ENCODE measurements around the gene SDK1. TPM values are rescaled to one million over a fixed set of nuclear protein-coding genes. Genes with fewer than 3 reads are reported as not detected.

SDK1 gene
- total RNA-seq, 1 donor from 2014 or later = 2.5 TPM

GRCh38 chr7:3280946-3281656 lies 20.0 kb upstream of the SDK1 start:
- ATAC-seq (no peak), DNase-seq (no peak)
- intact Hi-C loops (cut with micrococcal nuclease) = no loop called here

- intact Hi-C loops (cut with micrococcal nuclease) = no loop called here
- peak; percentile 40 for DNase-seq
- ATAC-seq = peak; percentile 79
These were observed 18.6 kb upstream of the SDK1 start for GRCh38 chr7:3282457-3282856.

DNA sequence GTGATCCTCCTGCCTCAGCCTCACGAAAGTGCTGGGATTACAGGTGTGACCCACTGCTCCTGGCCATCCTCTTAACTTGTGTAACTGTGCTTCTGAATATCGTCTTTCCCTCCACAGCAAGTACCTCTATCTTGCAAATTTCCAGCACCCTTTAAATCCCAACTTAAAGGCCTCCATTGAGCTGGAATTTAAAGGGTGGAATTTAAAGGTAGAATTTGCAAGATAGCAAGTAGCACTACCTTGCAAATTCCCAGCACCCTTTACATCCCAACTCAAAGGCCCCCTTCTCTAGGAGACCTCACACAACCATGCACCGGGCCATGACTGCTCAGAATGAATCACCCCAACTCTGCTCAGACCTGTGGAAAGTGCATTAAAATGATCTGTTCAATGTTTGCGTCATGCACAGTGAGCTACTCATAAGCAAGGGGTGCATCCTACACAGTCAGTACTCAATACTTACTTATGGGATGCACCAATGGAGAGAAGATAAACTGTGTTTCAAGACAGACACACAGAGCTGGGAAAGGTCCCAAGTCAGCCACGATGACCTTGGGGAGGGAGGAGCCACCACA lies 17.8 kb upstream of the SDK1 start:
- intact Hi-C loops (cut with micrococcal nuclease) = no loop called here
- DNase-seq = no peak
- no peak for ATAC-seq

- ATAC-seq (no peak), DNase-seq (no peak)
- intact Hi-C loops (cut with micrococcal nuclease) = no loop called here
These were observed 15.4 kb upstream of the SDK1 start for GRCh38 chr7:3285652-3286051.

- DNase-seq = no peak
- ATAC-seq = no peak
- intact Hi-C loops (cut with micrococcal nuclease) = no loop called here
These were observed 11.1 kb upstream of the SDK1 start for GRCh38 chr7:3289996-3290395.

GRCh38 chr7:3292694-3293093 lies 8.4 kb upstream of the SDK1 start:
- intact Hi-C loops (cut with micrococcal nuclease) = no loop called here
- DNase-seq = no peak
- no peak for ATAC-seq

DNA sequence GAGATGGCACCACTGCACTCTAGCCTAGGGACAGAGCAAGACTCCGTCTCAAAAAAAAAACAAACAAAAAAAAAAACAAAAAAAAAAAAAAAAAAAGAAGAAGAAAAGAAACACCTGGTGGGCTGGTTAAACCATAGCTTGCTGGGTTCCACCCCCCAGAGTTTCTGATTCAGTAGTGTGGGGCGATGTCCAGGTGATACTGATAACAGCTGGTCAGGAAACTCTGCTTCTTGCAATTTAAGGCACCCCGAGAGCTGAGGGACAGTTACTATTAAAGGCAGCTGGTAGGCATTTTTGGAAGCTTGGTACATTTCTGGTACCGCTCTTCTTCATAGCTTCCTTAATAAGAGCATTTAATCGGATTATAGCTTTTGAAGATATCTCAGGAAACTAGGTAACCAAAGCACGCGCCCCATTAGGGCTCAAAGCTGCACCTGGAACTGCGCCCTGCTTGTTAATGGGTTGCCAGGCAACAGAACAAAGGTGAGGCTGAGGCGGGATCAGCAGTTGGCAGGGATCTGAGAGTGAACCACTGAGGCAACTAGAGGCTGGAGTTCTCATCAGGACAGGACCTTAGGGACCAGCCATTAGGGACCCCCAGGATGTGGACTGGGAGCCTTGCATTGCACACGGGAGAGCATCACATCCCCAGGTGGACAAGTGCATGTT lies 6.5 kb upstream of the SDK1 start:
- DNase-seq = no peak
- ATAC-seq = no peak
- intact Hi-C loops (cut with micrococcal nuclease) = no loop called here

- no peak for DNase-seq
- intact Hi-C loops (cut with micrococcal nuclease) = no loop called here
These were observed 3.8 kb upstream of the SDK1 start for GRCh38 chr7:3297105-3297819.

GRCh38 chr7:3300221-3300650 lies 816 bp upstream of the SDK1 start:
- DNase-seq (no peak), ATAC-seq (peak; percentile 1)
- intact Hi-C loops (cut with micrococcal nuclease) = no loop called here

More at GRCh38 chr7:3297105-3297819, 3.8 kb upstream of the SDK1 start:
- no peak for ATAC-seq

- no peak for DNase-seq
- intact Hi-C loops (cut with micrococcal nuclease) = no loop called here
- no peak for ATAC-seq
These were observed 338 bp downstream of the SDK1 start for GRCh38 chr7:3301449-3301731.

- peak; percentile 11 for ATAC-seq
- intact Hi-C loops (cut with micrococcal nuclease) = no loop called here
- no peak for DNase-seq
These were observed 973 bp downstream of the SDK1 start for GRCh38 chr7:3301831-3302618.

DNA sequence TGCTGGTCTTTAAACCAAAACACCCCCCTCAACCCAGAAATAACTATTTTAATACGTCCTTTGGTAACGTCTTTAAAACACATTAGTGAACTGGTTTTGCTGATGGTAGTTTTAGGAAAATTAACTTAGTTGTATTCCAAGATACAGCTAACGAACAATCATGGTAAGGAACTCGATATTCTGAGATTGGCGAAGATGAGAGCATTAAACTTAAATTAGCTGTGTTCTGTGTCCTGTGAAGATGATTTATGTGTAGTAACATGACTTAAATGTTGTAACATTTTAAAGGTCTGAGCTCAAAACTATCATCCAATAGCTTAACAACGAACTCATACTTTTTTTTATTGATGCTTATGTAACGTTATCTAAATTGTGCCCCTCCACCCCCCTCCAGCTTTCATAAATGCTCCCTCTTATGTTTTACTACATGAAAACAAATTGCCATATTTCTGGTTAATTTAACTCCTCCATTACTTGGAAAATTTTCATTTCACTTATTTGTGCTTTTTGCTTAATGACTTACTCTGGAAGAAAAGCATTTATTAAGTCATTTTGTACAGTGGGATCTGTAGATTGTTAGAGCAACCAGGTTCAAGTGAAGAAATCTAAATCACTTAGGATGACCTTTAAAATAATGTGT lies 1.7 kb downstream of the SDK1 start:
- no peak for ATAC-seq
- intact Hi-C loops (cut with micrococcal nuclease) = no loop called here
- no peak for DNase-seq

GRCh38 chr7:3304131-3304530 lies 3.1 kb downstream of the SDK1 start:
- intact Hi-C loops (cut with micrococcal nuclease) = no loop called here
- ATAC-seq (no peak), DNase-seq (no peak)

DNA sequence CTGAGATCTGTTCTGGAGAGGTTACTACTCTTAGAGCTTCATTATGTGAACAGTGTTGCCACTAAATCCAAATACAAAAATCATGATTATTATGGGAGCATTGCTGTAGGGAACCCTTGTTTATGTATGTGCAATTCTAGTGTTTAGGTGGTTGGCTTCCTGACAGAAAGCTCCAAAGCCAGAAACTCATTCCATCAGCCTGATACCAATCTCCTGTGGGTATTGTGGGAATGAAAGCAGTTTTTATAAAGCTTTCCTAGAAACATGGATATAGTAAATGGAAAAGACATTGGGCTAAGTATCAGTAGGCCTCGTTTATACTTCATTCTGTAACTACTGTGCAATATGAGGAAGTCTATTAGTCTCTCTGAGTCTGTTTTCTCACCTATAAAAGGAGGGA lies 6.4 kb downstream of the SDK1 start:
- ATAC-seq = no peak
- intact Hi-C loops (cut with micrococcal nuclease) = no loop called here
- no peak for DNase-seq

DNA sequence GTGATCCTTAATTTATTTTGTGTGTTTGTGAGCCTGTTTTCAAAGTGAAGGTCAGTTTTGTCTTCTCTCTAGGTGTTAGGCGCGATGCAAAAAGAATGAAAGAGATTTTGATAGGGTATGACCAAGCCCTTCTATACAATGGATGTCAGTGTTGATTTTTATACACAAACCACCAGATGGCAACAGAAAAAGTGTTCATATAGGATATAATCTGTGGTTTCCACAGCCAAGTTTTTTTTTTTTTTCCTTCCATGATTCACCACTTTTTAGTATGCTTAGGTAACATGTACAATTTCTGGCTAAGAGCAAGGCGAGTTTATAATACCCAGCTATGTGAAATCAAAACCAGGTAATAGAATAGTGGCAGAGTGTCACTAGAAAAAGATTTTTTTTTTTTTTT lies 8.1 kb downstream of the SDK1 start:
- DNase-seq = no peak
- intact Hi-C loops (cut with micrococcal nuclease) = no loop called here
- ATAC-seq = no peak

- ATAC-seq (no peak), DNase-seq (no peak)
- intact Hi-C loops (cut with micrococcal nuclease) = no loop called here
These were observed 8.9 kb downstream of the SDK1 start for GRCh38 chr7:3309956-3310355.

DNA sequence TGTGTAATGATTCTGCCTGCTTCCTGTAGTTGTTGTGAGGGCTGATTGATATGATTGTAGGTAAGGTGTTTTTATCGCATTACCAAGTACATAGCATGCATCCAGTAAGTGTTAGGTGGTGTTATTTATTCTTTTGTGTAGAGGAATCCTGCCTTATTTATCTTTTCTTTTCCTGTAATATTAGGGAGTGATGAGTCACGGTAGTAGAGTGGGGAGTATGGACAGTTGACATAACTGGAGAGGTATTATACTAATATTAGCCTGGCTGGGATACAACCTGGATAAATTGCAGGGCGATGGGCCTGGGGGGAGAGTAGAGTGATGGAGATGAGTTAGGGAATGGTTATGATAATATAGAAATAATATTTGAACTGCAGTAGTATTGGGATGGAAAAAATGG lies 9.8 kb downstream of the SDK1 start:
- ATAC-seq (no peak), DNase-seq (no peak)
- intact Hi-C loops (cut with micrococcal nuclease) = no loop called here

GRCh38 chr7:3312583-3312982 lies 11.5 kb downstream of the SDK1 start:
- intact Hi-C loops (cut with micrococcal nuclease) = no loop called here
- no peak for ATAC-seq
- DNase-seq = no peak

- intact Hi-C loops (cut with micrococcal nuclease) = no loop called here
- ATAC-seq (no peak), DNase-seq (no peak)
These were observed 17.8 kb downstream of the SDK1 start for GRCh38 chr7:3318874-3319273.

Measured in left ventricle myocardium superior (tissue), 1 donor.